Measurements from ENCODE around the gene DLGAP3.
"Not testable (repeated sequence)": the region's sequence is repeated elsewhere in the genome, so short reads cannot be mapped to it uniquely, and the experiment has no call there.

Gene DLGAP3

DNA sequence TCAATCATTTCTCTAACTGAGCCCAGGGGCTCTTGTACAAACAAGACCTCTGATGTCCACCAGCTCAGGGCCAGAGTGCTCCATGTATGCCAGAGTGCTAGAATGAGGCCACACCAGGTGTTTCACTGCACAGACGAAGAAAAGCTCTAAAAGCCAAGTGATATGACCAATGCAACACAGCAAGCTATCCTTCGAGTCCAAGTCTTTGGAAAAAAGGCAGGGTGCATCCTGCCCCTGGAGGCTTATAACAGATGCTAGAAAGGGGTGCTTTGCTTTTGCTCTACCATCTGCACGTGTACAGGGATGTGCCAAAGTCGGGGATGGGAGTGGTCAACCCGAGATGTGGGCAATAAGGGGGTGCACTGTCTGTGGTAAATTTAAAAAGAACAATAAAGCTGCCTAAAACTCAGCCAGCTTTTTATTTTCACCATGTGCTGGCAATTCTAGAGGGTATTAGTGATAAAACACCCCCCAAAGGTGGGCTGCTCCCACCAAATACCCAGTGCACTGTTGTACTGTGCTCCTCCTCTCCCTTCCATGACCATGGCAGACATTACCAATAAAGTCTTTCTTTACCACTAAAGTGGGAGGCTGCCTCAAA lies 102.0 kb downstream of the DLGAP3 start:
- no peak for DNase-seq

DNA sequence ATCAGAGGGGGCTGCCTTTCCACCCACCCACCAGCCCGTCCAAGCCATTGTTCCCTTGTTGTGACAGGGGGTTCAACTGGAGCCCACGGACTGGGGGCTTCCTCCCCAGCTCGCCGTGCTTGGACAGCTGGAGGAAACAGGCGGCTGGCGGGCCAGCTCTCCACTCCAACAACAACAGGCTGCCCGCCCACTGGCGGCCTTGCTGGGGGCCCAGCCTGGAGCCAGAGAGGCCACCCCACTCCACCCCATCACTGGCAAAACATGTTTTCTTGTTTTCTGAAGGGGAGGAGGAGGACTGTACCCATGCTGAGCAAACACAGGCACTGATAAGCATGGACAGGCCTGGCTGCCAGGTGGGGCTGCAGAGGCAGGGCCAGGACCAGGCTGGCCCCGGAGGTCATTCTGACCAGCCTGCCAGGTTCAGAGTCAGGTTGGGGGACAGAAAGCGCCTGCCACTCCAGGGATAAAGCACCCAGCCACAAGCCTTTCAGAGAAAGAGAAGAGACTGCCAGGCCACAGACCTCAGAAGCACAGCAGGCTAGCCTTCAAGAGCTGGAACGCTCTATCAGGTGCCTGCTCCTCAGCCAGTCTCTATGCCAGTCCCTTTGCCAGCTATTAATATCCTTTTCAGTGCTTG lies 103.9 kb downstream of the DLGAP3 start:
- no peak for DNase-seq

DNA sequence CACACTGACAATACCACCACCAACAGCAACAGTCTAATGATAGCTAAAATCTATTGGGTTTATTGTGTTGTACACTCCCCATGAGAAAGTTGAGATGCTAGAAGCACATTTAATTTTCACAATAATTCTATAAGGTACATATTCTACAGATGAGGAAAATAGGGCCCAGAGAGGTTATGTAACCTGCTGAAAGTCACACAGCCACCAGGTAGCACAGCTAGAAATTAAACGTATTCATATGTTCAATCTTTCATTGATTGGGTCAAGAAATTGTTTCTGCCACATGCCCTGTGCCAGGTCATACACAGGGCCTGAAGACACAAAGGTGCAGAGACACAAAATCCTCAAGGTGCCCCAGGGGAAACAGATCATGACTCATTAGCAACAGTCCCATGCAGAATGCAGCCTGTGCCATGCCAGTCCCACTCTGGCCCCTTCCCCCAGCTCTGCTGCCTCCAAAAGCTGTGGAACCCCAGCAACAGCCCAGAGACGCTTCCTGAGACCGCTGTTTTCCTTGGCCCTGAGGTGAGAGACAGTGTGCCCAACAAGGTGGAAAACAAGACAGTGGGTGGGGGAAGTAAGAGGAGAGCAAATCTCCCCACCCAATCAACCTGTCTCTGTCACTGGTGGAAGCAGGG lies 104.5 kb downstream of the DLGAP3 start:
- DNase-seq = no peak

DNA sequence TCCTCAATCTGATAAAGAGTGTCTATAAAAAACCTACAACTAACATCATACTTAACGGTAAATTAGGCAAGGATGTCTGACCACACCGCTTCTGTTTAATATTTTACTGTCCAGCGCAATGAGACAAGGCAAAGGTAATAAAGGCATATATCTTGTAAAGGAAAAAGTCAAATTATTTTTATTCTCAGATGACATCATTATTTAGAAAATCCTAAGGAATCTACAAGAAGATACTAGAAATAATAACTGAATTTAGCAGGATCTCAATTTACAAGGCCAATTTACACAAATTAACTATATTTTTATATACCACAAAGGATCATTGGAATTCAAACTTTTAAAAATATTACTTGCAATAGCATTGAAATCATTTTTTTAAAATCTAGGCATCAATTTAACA lies 107.2 kb downstream of the DLGAP3 start:
- DNase-seq = no peak

DNA sequence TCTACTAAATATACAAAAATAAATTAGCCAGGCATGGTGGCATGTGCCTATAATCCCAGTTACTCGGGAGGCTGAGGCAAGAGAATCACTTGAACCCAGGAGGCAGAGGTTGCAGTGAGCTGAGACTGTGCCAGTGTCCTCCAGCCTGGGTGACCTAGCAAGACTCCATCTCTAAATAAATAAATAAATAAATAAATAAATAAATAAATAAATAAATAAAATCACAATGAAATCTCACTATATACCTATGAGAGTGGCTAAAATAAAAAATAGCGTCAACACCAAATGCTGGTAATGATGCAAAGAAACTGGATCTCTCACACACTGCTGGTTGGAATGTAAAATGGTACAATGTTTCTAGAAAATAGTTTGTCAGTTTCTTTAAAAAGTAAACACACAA lies 110.6 kb downstream of the DLGAP3 start:
- not testable (repeated sequence) for DNase-seq

DNA sequence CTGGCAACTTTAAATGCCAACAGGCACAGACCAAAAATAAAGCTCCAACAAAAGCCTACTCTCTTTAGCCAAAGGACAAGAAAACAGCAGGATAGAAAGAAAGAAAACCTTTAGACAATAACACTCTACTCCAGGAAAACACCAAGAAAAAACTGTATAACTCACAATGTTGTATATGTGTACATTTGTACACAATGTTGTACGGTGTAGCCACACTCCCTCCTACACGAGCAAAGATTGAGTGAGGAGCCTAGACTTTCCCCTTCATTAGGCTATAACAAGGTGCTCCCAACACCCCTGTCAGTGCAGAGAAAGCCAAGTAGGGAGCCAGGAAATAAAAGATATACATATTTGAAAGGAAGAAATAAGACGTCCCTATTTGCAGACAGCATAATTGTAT lies 112.7 kb downstream of the DLGAP3 start:
- no peak for DNase-seq

DNA sequence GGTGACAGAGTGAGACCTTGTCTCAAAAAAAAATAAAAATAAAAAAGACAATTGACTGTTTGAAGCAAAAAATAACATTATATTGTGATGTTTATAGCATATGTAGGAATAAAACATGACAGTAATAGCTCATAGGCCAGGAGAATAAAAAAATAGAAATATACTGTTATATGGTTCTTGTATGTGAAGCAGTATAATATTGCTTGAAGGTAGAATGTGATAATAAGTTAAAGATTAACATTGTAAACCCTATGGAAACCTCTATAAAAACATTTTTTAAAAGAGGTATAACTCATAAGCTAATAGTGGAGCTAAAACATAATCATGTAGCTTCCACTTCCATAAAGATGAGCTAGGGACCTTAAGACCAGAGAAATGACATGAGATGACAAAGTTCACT lies 113.1 kb downstream of the DLGAP3 start:
- DNase-seq = no peak

Data from DMS 273 treated with DMSO at 0.1 percent for 48 hours (cell line).